ENCODE results near the gene TIMM22.

TIMM22 gene

GRCh38 chr17:1001640-1002411 lies 4.9 kb downstream of the TIMM22 start:
- DNase-seq (ENCODE audit: extremely low read depth in 1 of 2, low read depth in 1 of 2), result no peak

GRCh38 chr17:1002412-1002753 lies 5.5 kb downstream of the TIMM22 start:
- DNase-seq (ENCODE audit: extremely low read depth in 1 of 2, low read depth in 1 of 2), result no peak

GRCh38 chr17:1002771-1003555 lies 6.0 kb downstream of the TIMM22 start:
- DNase-seq (ENCODE audit: extremely low read depth in 1 of 2, low read depth in 1 of 2), result no peak

GRCh38 chr17:1003633-1003971 lies 6.7 kb downstream of the TIMM22 start:
- no peak for DNase-seq (ENCODE audit: extremely low read depth in 1 of 2, low read depth in 1 of 2)

- DNase-seq (ENCODE audit: extremely low read depth in 1 of 2, low read depth in 1 of 2), result no peak
Measured at GRCh38 chr17:1003972-1004768, 7.2 kb downstream of the TIMM22 start.

- DNase-seq (ENCODE audit: extremely low read depth in 1 of 2, low read depth in 1 of 2), result no peak
Measured at GRCh38 chr17:1004769-1005295, 7.9 kb downstream of the TIMM22 start.

- no peak for DNase-seq (ENCODE audit: extremely low read depth in 1 of 2, low read depth in 1 of 2)
Measured at GRCh38 chr17:1005361-1005946, 8.5 kb downstream of the TIMM22 start.

- no peak for DNase-seq (ENCODE audit: extremely low read depth in 1 of 2, low read depth in 1 of 2)
Measured at GRCh38 chr17:1006054-1006453, 9.1 kb downstream of the TIMM22 start.

- DNase-seq (ENCODE audit: extremely low read depth in 1 of 2, low read depth in 1 of 2), result no peak
Measured at GRCh38 chr17:1007310-1008007, 10.5 kb downstream of the TIMM22 start.

GRCh38 chr17:1008008-1008761 lies 11.3 kb downstream of the TIMM22 start:
- DNase-seq (ENCODE audit: extremely low read depth in 1 of 2, low read depth in 1 of 2), result no peak

- no peak for DNase-seq (ENCODE audit: extremely low read depth in 1 of 2, low read depth in 1 of 2)
Measured at GRCh38 chr17:1009229-1010085, 12.5 kb downstream of the TIMM22 start.

- DNase-seq (ENCODE audit: extremely low read depth in 1 of 2, low read depth in 1 of 2), result no peak
Measured at GRCh38 chr17:1010086-1010450, 13.1 kb downstream of the TIMM22 start.

- DNase-seq (ENCODE audit: extremely low read depth in 1 of 2, low read depth in 1 of 2), result no peak
Measured at GRCh38 chr17:1010586-1010985, 13.7 kb downstream of the TIMM22 start.

GRCh38 chr17:1011138-1011537 lies 14.2 kb downstream of the TIMM22 start:
- DNase-seq (ENCODE audit: extremely low read depth in 1 of 2, low read depth in 1 of 2), result no peak

- DNase-seq (ENCODE audit: extremely low read depth in 1 of 2, low read depth in 1 of 2), result no peak
Measured at GRCh38 chr17:1011760-1012735, 15.1 kb downstream of the TIMM22 start.

GRCh38 chr17:1012823-1013728 lies 16.1 kb downstream of the TIMM22 start:
- no peak for DNase-seq (ENCODE audit: extremely low read depth in 1 of 2, low read depth in 1 of 2)

- DNase-seq (ENCODE audit: extremely low read depth in 1 of 2, low read depth in 1 of 2), result no peak
Measured at GRCh38 chr17:1013729-1014090, 16.8 kb downstream of the TIMM22 start.

Measured in stimulated activated CD8-positive, alpha-beta memory T cell treated with anti-CD3 and anti-CD28 coated beads, Interleukin-7, amount 100 ng/mL, for 48 hours (primary cell).